GM21825 (cell line): ENCODE data around the gene DYNC2H1.
"Not testable (repeated sequence)": the region's sequence is repeated elsewhere in the genome, so short reads cannot be mapped to it uniquely, and the experiment has no call there.

ENCODE experiments used
- ATAC-seq: cut with Tn5 transposase; IDR thresholded peaks from one replicate; pipeline ENCODE4 v1.9.1; 2021; ENCODE audit warnings: mild to moderate bottlenecking, moderate library complexity; ENCODE audit not compliant: unreplicated experiment

DYNC2H1 gene

GRCh38 chr11:103125462-103125861, 16.2 kb downstream of the DYNC2H1 start:
- no peak for ATAC-seq

DNA sequence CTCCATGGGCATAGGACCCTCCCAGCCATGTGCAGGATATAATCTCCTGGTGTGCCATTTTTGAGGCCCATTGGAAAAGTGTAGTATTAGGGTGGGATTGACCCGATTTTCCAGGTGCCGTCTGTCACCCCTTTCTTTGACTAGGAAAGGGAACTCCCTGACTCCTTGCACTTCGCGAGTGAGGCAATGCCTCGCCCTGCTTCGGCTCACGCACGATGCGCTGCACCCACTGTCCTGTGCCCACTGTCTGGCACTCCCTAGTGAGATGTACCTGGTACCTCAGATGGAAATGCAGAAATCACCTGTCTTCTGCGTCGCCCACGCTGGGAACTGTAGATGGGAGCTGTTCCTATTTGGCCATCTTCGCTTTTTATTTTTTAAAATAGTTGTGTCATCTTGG, 32.8 kb downstream of the DYNC2H1 start:
- not testable (repeated sequence) for ATAC-seq

GRCh38 chr11:103147627-103148026, 38.4 kb downstream of the DYNC2H1 start:
- no peak for ATAC-seq

DNA sequence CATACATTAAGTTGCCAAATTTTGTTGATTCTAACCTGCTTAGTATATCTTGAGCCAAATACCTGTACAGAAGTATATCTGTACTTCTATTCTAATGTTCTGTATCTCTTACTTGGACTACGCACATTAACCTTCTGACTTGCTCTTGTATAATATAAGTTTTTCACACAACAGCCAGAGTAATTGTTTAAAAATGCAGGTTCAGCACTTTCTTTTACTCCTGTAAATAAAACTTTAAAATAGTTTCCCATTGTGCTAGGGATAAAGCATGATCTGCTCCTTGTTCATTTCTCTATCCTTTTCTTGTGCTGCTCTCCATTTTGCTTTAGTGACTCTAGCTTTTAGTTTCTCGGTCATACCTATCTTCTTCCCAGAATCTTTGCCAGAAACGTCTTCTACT, 48.3 kb downstream of the DYNC2H1 start:
- no peak for ATAC-seq

DNA sequence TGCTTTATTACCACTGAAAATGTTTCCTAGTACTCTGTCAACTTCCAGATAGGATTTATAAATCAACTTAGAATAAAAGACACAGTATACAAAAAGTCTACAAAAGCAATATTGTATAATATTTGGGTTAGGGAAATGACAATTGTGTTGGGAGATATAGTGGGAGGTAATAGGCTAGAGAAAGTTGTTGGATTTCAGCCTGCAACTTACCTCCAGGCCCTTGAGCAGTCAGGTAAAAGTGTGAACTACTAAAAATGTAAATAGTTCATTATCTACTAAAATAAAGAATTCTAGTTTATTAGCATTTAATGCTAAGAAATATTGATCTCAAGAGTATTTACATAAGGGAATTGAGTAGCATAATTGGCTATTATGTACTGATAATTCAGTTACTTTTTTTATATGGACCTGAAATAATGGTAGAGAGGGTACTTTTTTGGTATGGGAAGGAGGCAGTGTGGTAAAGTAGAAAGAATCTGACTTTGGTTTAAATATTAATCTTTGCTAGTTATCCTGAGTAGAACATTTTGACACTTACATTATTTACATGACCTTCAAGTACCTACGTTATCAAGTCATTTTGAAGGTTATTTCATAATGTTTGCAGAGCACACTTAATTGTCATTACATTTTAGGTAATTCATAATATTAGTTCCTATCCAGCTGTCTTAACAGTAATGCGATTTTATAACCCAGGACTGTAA, 55.0 kb downstream of the DYNC2H1 start:
- ATAC-seq = no peak

GRCh38 chr11:103167166-103167565, 57.9 kb downstream of the DYNC2H1 start:
- no peak for ATAC-seq

- no peak for ATAC-seq
Measured at GRCh38 chr11:103170865-103171264, 61.6 kb downstream of the DYNC2H1 start.

DNA sequence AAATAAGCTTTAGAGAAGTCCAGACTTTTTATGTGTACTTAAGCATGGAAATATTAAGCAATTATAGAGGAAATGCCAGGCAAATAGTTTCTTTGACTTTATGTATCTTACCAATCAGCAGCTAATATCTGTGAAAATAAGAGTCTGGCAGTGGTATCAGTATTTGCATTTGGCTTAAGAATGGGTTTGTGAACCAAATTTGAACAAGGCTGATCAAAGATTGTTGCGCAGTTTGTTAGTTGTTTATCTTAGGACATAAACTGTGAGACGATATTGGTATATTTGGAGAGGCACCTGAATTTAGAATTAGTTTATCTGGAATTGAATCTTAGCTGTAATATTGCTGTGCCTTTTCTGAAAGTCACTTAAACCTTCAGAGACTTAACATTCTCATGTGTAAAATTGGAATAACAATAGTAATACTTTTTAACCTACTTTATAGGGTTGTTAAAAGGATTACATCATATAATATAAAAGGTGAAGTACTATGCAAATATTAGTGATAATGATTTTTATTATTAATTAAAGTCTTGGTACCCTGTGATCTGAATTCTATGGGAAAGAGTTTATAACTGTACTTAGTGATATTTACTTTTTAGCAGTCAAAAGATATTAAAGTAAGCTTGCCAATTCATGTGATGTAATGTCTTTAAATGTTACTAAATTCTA, 66.4 kb downstream of the DYNC2H1 start:
- ATAC-seq = no peak

DNA sequence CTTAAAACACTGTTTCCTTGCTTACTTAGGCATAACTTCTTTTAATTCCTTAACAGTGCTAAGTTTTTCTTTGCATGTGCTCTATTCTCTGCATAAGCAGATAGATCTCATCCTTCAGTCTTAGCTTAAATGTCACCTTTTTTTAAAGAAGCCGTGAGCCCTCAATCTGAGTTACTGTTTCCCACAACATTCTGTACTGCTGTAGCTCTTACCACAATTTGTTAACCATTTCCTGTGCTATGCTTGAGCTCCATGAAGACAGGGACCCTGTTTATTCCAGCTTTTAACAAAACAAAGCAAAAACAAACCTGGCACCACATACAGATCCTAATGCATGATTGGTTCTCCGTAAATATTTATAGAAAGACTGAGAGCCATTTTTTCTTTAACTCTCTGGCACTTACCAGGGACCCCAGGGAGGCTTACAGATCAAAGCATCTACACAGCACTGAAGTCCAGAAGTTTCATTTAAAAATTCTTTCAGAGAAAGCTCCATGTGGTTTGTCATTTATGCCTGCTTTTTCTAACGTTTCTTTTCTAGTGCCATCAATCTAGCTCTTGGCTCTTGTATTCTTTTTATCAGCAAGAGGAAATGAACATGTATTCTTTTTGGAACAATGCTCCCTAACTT, 74.9 kb downstream of the DYNC2H1 start:
- no peak for ATAC-seq

DNA sequence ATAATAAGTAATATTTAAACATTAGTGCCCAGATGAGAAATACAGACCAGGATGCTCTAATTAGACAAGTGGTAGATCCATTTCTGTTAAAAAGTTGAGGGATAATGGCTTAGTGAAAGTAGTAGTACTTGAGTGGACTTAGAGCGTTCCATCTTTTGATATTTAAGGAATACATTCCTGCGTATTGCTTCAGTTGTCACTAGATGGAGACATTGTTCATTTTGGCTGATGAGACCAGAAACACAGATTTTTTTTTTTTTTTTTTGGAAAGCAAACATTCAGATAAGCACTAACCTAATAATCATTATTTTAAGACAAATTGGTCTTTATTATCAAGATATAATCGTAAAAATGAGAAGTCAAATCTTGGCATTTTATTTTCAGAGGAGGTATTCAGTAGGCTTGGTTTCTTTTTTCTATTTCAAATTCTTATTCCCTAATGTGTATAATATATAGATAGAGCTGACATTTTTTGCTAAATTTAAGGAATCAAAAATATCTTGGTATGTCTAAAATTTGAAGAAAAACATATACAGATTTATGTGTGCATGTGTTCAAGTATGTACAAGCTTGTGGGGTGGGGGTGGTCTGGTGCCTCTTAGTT, 92.9 kb downstream of the DYNC2H1 start:
- ATAC-seq = no peak

GRCh38 chr11:103210543-103210942, 101.3 kb downstream of the DYNC2H1 start:
- no peak for ATAC-seq

DNA sequence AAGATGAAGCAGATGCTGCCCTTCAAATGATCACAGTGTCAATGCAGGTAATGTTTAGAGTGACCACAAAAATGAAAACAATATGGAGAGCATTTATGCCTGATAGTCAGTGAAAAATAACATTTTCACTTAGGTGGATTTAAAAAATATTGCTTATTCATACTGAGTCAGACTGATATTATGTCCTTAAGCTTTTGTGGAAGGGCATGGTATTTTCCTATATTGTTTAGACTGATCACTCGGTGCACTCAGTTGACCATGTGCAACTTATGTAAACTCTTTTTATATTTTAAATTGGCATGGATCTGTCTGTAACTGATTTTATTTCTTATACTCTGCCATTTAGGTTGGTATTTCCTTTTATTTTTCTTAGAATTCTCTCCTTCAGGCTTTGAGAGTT, 106.6 kb downstream of the DYNC2H1 start:
- no peak for ATAC-seq

GRCh38 chr11:103220133-103220532, 110.9 kb downstream of the DYNC2H1 start:
- ATAC-seq = no peak

- ATAC-seq = no peak
Measured at GRCh38 chr11:103222806-103223205, 113.6 kb downstream of the DYNC2H1 start.

DNA sequence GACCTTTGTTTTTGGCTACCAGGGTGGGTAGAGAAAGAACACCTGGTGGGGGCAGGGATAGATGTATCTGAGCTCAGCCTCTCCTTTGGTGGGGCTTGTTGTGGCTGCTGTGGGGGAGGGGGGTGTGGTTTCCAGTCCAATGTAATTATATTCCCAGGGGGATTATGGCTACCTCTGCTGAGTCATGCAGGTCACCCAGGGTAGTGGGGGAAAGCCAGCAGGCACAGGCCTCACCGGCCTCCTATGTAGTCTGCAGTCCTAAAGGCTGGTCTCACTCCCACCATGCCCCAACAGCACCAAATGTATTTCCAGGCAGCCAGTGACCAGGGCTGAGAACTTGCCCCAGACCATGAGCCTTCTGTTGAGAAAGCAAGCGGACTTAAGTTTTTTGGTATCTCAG, 119.6 kb downstream of the DYNC2H1 start:
- no peak for ATAC-seq

DNA sequence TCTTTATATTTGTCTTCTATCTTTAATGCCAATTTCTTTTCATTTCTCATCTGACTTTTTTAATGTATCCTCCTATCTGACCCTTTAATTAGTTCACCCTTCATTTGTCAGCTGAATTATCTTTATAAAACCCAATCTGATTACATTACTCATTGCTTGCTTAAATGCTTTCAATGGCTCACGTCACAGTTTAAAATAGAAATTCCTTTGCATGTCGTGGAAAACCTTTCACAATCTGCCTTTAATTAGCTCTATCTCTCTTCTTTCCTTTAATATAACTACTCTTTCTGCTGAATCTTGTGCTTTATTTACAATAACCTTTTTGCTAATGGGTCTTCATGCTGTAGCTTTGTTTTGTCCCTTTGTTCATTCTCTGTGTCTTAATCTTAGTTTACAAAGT, 125.7 kb downstream of the DYNC2H1 start:
- ATAC-seq = no peak

GRCh38 chr11:103241574-103241973, 132.3 kb downstream of the DYNC2H1 start:
- no peak for ATAC-seq

DNA sequence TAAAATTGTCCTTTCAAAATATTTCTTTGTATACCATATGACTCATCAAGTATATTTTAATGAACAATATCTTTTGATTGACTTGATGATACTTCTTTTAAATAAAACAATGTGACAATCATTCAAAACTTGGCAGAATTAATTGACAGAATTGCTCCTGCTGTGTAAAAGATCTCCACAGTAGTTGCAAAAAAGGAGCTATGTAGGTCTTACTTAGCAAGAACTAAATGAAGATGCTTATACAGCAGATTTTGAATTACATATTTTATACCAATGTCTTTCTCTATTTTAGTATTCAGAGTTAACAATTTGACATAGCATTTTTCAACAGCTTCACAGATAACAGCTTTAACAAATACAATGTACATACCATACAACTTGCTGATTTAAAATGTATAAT, 144.9 kb downstream of the DYNC2H1 start:
- no peak for ATAC-seq

- no peak for ATAC-seq
Measured at GRCh38 chr11:103257360-103257759, 148.1 kb downstream of the DYNC2H1 start.

DNA sequence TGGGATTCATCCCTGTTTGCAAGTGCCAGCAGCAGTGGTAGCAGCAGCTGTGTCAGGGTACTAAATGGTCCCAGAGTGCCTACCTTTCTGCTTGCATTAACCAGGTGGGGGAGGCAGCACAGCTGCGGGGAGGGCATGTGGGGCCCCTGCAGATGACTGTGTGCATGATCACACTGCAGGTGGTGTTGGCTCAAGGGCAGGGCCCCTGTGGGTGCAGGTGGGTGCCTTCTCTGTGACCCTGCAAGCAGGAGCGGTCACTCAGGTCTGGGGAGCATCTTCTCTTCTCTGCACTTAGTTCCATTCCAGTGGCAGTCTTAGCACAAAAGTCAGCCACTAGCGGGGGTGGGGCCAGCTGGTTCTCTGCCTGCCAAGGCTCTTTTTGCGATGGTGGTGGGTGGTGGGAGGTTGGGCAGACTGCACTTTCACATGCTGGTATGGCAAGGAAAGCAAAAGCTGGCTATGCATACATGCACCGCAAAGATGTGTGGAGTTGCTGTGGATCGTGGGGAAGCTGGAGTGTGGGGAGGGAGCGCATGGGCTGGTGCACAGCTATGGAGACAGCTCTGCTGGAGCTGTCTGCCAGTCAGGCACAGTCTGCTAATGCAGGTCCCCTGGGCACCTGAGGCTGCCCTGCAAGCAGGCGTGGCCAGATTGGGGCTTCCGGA, 157.1 kb downstream of the DYNC2H1 start:
- no peak for ATAC-seq

DNA sequence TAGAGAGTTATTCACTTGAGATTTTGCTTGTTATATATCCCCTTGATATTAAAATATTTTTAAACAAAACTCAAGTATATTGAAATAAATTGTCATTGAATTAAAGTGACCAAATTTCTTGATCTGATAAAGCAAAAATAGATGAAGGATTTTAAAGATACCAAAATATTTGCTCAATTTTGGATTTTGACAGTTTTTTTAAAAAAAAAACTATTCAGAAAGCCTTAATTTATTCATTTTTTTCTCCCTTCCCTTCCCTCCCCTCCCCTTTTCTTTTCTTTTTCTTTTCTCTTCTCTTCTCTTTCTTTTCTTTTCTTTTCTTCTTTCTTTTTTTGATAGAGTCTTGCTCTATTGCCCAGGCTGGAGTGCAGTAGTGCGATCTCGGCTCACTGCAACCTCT, 163.7 kb downstream of the DYNC2H1 start:
- ATAC-seq = no peak
